T-cell (primary cell): ENCODE data around the gene CAPN8. TPM values are rescaled to one million over a fixed set of nuclear protein-coding genes. Genes with fewer than 3 reads are reported as not detected.

Experiments used
- ATAC-seq, 4 experiments: fragments of 200-7000 bp in 3 of 4; fragments of 150-1000 bp in 1 of 4; cut with Tn5 transposase; replicated peaks in 1 of 4; 1 replicate in 3 of 4; 2 replicates in 1 of 4; pipeline ENCODE4 v1.10.0; 2021; ENCODE audit warnings: moderate library complexity in 3 of 4, mild to moderate bottlenecking in 2 of 4, moderate number of reproducible peaks in 1 of 4
- CTCF ChIA-PET, 2 donors: fragments of 300-600 bp; sonication (Branson Sonifier 250); formaldehyde crosslinking; loops; one replicate each; lab custom pipeline; 2022; ENCODE audit warnings: antibody characterized with exemption in 2 of 2; lab: Charles Lee
- POLR2A ChIA-PET, 2 donors: fragments of 300-600 bp; sonication (Branson Sonifier 250); formaldehyde crosslinking; loops; one replicate each; lab custom pipeline; 2022; ENCODE audit warnings: antibody characterized with exemption in 2 of 2; lab: Charles Lee
- DNase-seq, 35 experiments: peaks; one replicate each; pipeline versions ENCODE4 v3.0.0 to v3.0.0-alpha.2; 2013 to 2023
- H3K27ac ChIP-seq: one replicate; pipeline ENCODE4 v1.5.1; 2013; ENCODE audit warnings: low read length
- H3K27me3 ChIP-seq, 2 experiments: replicated peaks in 1 of 2; 1 replicate in 1 of 2; 2 replicates in 1 of 2; pipeline versions ENCODE4 v1.6.1 to v1.7.0; 2013; ENCODE audit warnings: low read length in 1 of 2, mixed read lengths in 1 of 2; ENCODE audit not compliant: control insufficient read depth in 2 of 2, insufficient read depth in 2 of 2; ENCODE audit errors: extremely low read depth in 1 of 2
- H3K36me3 ChIP-seq, 2 donors: 1 replicate in 1 of 2; 2 replicates in 1 of 2; pipeline versions ENCODE4 v1.6.1 to v1.7.0; 2013; ENCODE audit warnings: low read length in 1 of 2; ENCODE audit not compliant: control insufficient read depth in 2 of 2, insufficient read depth in 1 of 2; ENCODE audit errors: extremely low read depth in 1 of 2
- H3K4me1 ChIP-seq, 2 experiments: 1 replicate in 1 of 2; 2 replicates in 1 of 2; pipeline versions ENCODE4 v1.6.1 to v1.7.0; 2013; ENCODE audit warnings: low read length in 2 of 2, mixed read lengths in 1 of 2; ENCODE audit not compliant: insufficient read depth in 2 of 2, control insufficient read depth in 1 of 2; ENCODE audit errors: extremely low read depth in 1 of 2
- H3K4me3 ChIP-seq, 2 donors: 1 replicate in 1 of 2; 2 replicates in 1 of 2; pipeline versions ENCODE4 v1.5.1 to v1.7.0; 2013; ENCODE audit warnings: mild to moderate bottlenecking in 2 of 2, low read length in 1 of 2, moderate library complexity in 1 of 2; ENCODE audit not compliant: control insufficient read depth in 1 of 2; ENCODE audit errors: extremely low read depth in 1 of 2
- H3K9me3 ChIP-seq: 2 replicates; pipeline ENCODE4 v1.7.0; 2013
- H3K27ac Mint-ChIP-seq, 2 donors: one replicate each; pipeline ENCODE4 v1.8.0; 2020 to 2021; ENCODE audit warnings: mild to moderate bottlenecking in 2 of 2, mixed read lengths in 2 of 2
- H3K27me3 Mint-ChIP-seq, 2 donors: one replicate each; pipeline ENCODE4 v1.8.0; 2021 to 2022; ENCODE audit warnings: mixed read lengths in 2 of 2
- H3K36me3 Mint-ChIP-seq: one replicate; pipeline ENCODE4 v1.8.0; 2021; ENCODE audit warnings: mixed read lengths
- H3K4me1 Mint-ChIP-seq, 3 donors: one replicate each; pipeline ENCODE4 v1.8.0; 2020 to 2022; ENCODE audit warnings: mixed read lengths in 3 of 3, mild to moderate bottlenecking in 1 of 3
- H3K4me3 Mint-ChIP-seq, 3 donors: one replicate each; pipeline ENCODE4 v1.8.0; 2020 to 2022; ENCODE audit warnings: mild to moderate bottlenecking in 3 of 3, mixed read lengths in 3 of 3, moderate library complexity in 3 of 3
- H3K9me3 Mint-ChIP-seq, 3 donors: one replicate each; pipeline ENCODE4 v1.8.0; 2020 to 2022; ENCODE audit warnings: mixed read lengths in 3 of 3
- WGBS: methylation state at CpG from one replicate; pipeline ENCODE4 v1.1.5; 2013; ENCODE audit warnings: missing lambda C conversion rate; ENCODE audit not compliant: insufficient coverage; 5-methylcytosine and 5-hydroxymethylcytosine counted together
- total RNA-seq, 35 experiments: library from RNA in 6 of 35; stranded (reverse) in 6 of 35; fragments of 120-200 nt in 1 of 35; gene quantifications; one replicate each; pipeline versions ENCODE4 v1.2.1 to v1.2.4 and lab custom pipeline; 2013 to 2026

Gene CAPN8
- total RNA-seq, 5 donors from 2014 or later (not counting 1 experiment from before 2014, with no cell fraction given) = 0.38 to 0.99 (median 0.56) TPM

- ATAC-seq (peak; percentile 60 to 64 (median 62)), DNase-seq (peak in 29 of 35 experiments; percentile 9 to 77 (median 35))
- Mint-ChIP-seq H3K4me1 (peaks cover 60 to 77% (median 65%) of the 10 kb centered on the region in 3 donors), H3K36me3 (peaks cover 4% of the 10 kb centered on the region), H3K9me3 (no peaks in the 10 kb centered on the region), H3K27ac (peak within 1 kb of the TSS; percentile 95 to 97), H3K4me3 (peak within 1 kb of the TSS; percentile 83 to 96 (median 85)), H3K27me3 (no peaks in the 10 kb centered on the region)
- under 1% methylated on average over 74 of the region's 74 CpGs for WGBS
- peak within 1 kb of the TSS; percentile 83 for H3K27ac ChIP-seq
- ChIA-PET CTCF (interaction anchor here in 1 of 2 donors (1.1 kb wide), 1 partner anchor 14 kb away, joined by 4 read pairs; no protein-coding TSS in a partner anchor), POLR2A (interaction anchor here in 1 of 2 donors (0.6 kb wide), 1 partner anchor 53 kb away, joined by 3 read pairs; no protein-coding TSS in a partner anchor)
- peaks cover 36 to 58% of the 10 kb centered on the region in 2 experiments for H3K4me1 ChIP-seq
- H3K4me3 ChIP-seq = peak within 1 kb of the TSS; percentile 71 to 86
- H3K9me3 ChIP-seq = no peaks in the 10 kb centered on the region
- peaks cover 0 to 4% of the 10 kb centered on the region in 2 experiments for H3K27me3 ChIP-seq
- H3K36me3 ChIP-seq = peaks cover 0 to under 1% of the 10 kb centered on the region in 2 donors
Observed at GRCh38 chr1:223712194-223712849, 46.8 kb upstream of the CAPN8 start, which contains the start of gene CAPN2. CAPN2 (plus strand) TSS chr1:223712539; CDS start chr1:223712641, 102 bp downstream.

GRCh38 chr1:223711747-223712193, 46.3 kb upstream of the CAPN8 start:
- Mint-ChIP-seq H3K36me3 (no peaks in the 10 kb centered on the region), H3K27ac (peak overlapping the region; percentile 89 to 90), H3K4me3 (peak overlapping the region; percentile 76 to 83 (median 77)), H3K9me3 (no peaks in the 10 kb centered on the region), H3K27me3 (no peaks in the 10 kb centered on the region), H3K4me1 (peaks cover 55 to 75% (median 60%) of the 10 kb centered on the region in 3 donors)
- WGBS = 85% methylated on average over 4 of the region's 15 CpGs
- DNase-seq = no peak
- H3K9me3 ChIP-seq = no peaks in the 10 kb centered on the region
- ChIA-PET POLR2A (no interaction called here), CTCF (interaction anchor here in 1 of 2 donors (1.1 kb wide), 1 partner anchor 13 kb away, joined by 4 read pairs; no protein-coding TSS in a partner anchor)
- H3K36me3 ChIP-seq = no peaks in the 10 kb centered on the region
- ATAC-seq = peak in 1 of 4 experiments; percentile 0
- H3K4me3 ChIP-seq = peak overlapping the region; percentile 46 to 71
- H3K4me1 ChIP-seq = peaks cover 31 to 53% of the 10 kb centered on the region in 2 experiments
- H3K27ac ChIP-seq = peak overlapping the region; percentile 73
- H3K27me3 ChIP-seq = peaks cover 0 to 4% of the 10 kb centered on the region in 2 experiments

- H3K36me3 ChIP-seq = no peaks in the 10 kb centered on the region
- H3K9me3 ChIP-seq = no peaks in the 10 kb centered on the region
- H3K9me3 Mint-ChIP-seq = no peaks in the 10 kb centered on the region
- CTCF ChIA-PET = interaction anchor here (0.5 to 0.6 kb wide), 3 partner anchors 20 to 48 kb away, joined by 3 to 4 read pairs (median 3); no protein-coding TSS in a partner anchor
- no peak for ATAC-seq
- peak overlapping the region; percentile 39 for H3K27ac ChIP-seq
- H3K4me1 Mint-ChIP-seq = peaks cover 49 to 69% (median 54%) of the 10 kb centered on the region in 3 donors
- H3K4me3 ChIP-seq = no peak overlapping the region
- H3K4me1 ChIP-seq = peaks cover 28 to 47% of the 10 kb centered on the region in 2 experiments
- WGBS = no CpG with 5 or more reads among the region's 1 CpG
- H3K27me3 Mint-ChIP-seq = no peaks in the 10 kb centered on the region
- H3K27ac Mint-ChIP-seq = peak overlapping the region; percentile 89 to 90
- POLR2A ChIA-PET = no interaction called here
- no peak for DNase-seq
- peak overlapping the region; percentile 76 to 83 (median 77) for H3K4me3 Mint-ChIP-seq
- no peaks in the 10 kb centered on the region for H3K36me3 Mint-ChIP-seq
- H3K27me3 ChIP-seq = peaks cover 0 to 4% of the 10 kb centered on the region in 2 experiments
Observed at GRCh38 chr1:223711173-223711572, 45.7 kb upstream of the CAPN8 start.

GRCh38 chr1:223710179-223711133, 45.0 kb upstream of the CAPN8 start:
- Mint-ChIP-seq H3K4me3 (peak overlapping the region in 1 of 3 donors; percentile 83), H3K27me3 (no peaks in the 10 kb centered on the region), H3K9me3 (no peaks in the 10 kb centered on the region), H3K27ac (peak overlapping the region; percentile 64 to 90), H3K36me3 (no peaks in the 10 kb centered on the region), H3K4me1 (peaks cover 42 to 62% (median 47%) of the 10 kb centered on the region in 3 donors)
- H3K9me3 ChIP-seq = no peaks in the 10 kb centered on the region
- ChIA-PET CTCF (interaction anchor here (0.5 to 1.0 kb wide), 4 partner anchors 19 to 1660 kb away, joined by 3 to 4 read pairs (median 3); no protein-coding TSS in a partner anchor), POLR2A (interaction anchor here (0.6 to 0.9 kb wide), 2 partner anchors 21 to 22 kb away, joined by 4 to 7 read pairs; no protein-coding TSS in a partner anchor)
- peak overlapping the region; percentile 39 for H3K27ac ChIP-seq
- H3K4me3 ChIP-seq = no peak overlapping the region
- ATAC-seq (no peak), DNase-seq (no peak)
- H3K27me3 ChIP-seq = peaks cover 0 to 4% of the 10 kb centered on the region in 2 experiments
- peaks cover 20 to 40% of the 10 kb centered on the region in 2 experiments for H3K4me1 ChIP-seq
- 75% methylated on average over 4 of the region's 12 CpGs for WGBS
- no peaks in the 10 kb centered on the region for H3K36me3 ChIP-seq

- no peaks in the 10 kb centered on the region for H3K9me3 Mint-ChIP-seq
- Histone ChIP-seq H3K9me3 (no peaks in the 10 kb centered on the region), H3K36me3 (no peaks in the 10 kb centered on the region), H3K27ac (no peak overlapping the region), H3K4me3 (no peak overlapping the region), H3K4me1 (peaks cover 15 to 31% of the 10 kb centered on the region in 2 experiments), H3K27me3 (peaks cover 0 to 4% of the 10 kb centered on the region in 2 experiments)
- no peak for ATAC-seq
- H3K4me1 Mint-ChIP-seq = peaks cover 38 to 53% (median 42%) of the 10 kb centered on the region in 3 donors
- ChIA-PET POLR2A (interaction anchor here in 1 of 2 donors (0.9 kb wide), 1 partner anchor 22 kb away, joined by 4 read pairs; no protein-coding TSS in a partner anchor), CTCF (interaction anchor here in 1 of 2 donors (1.0 kb wide), 1 partner anchor 1659 kb away, joined by 3 read pairs; no protein-coding TSS in a partner anchor)
- no peaks in the 10 kb centered on the region for H3K36me3 Mint-ChIP-seq
- no CpG with 5 or more reads among the region's 3 CpGs for WGBS
- no peak for DNase-seq
- no peaks in the 10 kb centered on the region for H3K27me3 Mint-ChIP-seq
- H3K27ac Mint-ChIP-seq = peak overlapping the region in 1 of 2 donors; percentile 28
- H3K4me3 Mint-ChIP-seq = no peak overlapping the region
Observed at GRCh38 chr1:223709598-223709997, 44.1 kb upstream of the CAPN8 start.
